ENCODE data around the gene NMRK1. TPM values are rescaled to one million over a fixed set of nuclear protein-coding genes. Genes with fewer than 3 reads are reported as not detected.

Gene NMRK1
- total RNA-seq, 1 experiment from 2014 or later: 1.1 TPM

GRCh38 chr9:75132244-75132643 lies 44.3 kb upstream of the NMRK1 start:
- CTCF ChIA-PET: no interaction called here
- POLR2A ChIA-PET: no interaction called here
- H3K27ac Mint-ChIP-seq (ENCODE audit: unreplicated experiment): no peak overlapping the region
- DNase-seq: no peak
- Histone ChIP-seq H3K4me3 (ENCODE audit: low read depth, low read length) (no peak overlapping the region), H3K4me1 (no peaks in the 10 kb centered on the region), H3K27me3 (replicated peaks; ENCODE audit: control insufficient read depth, insufficient read depth, low read length) (no peaks in the 10 kb centered on the region), H3K36me3 (ENCODE audit: control insufficient read depth, insufficient read depth, low read length) (no peaks in the 10 kb centered on the region), H3K9me3 (no peaks in the 10 kb centered on the region)
- intact Hi-C loops (cut with micrococcal nuclease; ENCODE audit: unreplicated experiment): no loop called here
- H3K27me3 Mint-ChIP-seq (ENCODE audit: insufficient read depth, unreplicated experiment): no peaks in the 10 kb centered on the region
- no peaks in the 10 kb centered on the region for H3K9me3 Mint-ChIP-seq (ENCODE audit: unreplicated experiment)
- no peaks in the 10 kb centered on the region for H3K4me1 Mint-ChIP-seq (ENCODE audit: low read depth, unreplicated experiment)
- no peaks in the 10 kb centered on the region for H3K36me3 Mint-ChIP-seq (ENCODE audit: insufficient read depth, unreplicated experiment)
- no TSS peak for BruUV-seq (replicated peaks)
- H3K4me3 Mint-ChIP-seq (ENCODE audit: unreplicated experiment): no peak overlapping the region
- TF ChIP-seq, protein P1, sequence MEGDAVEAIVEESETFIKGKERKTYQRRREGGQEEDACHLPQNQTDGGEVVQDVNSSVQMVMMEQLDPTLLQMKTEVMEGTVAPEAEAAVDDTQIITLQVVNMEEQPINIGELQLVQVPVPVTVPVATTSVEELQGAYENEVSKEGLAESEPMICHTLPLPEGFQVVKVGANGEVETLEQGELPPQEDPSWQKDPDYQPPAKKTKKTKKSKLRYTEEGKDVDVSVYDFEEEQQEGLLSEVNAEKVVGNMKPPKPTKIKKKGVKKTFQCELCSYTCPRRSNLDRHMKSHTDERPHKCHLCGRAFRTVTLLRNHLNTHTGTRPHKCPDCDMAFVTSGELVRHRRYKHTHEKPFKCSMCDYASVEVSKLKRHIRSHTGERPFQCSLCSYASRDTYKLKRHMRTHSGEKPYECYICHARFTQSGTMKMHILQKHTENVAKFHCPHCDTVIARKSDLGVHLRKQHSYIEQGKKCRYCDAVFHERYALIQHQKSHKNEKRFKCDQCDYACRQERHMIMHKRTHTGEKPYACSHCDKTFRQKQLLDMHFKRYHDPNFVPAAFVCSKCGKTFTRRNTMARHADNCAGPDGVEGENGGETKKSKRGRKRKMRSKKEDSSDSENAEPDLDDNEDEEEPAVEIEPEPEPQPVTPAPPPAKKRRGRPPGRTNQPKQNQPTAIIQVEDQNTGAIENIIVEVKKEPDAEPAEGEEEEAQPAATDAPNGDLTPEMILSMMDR (IDR thresholded peaks at IDR 0.05; ENCODE audit: insufficient read depth in 1 of 2, low read depth in 1 of 2, low read length in 1 of 2, severe bottlenecking in 1 of 2, unreplicated experiment in 1 of 2): no peak

GRCh38 chr9:75131700-75132099 lies 43.7 kb upstream of the NMRK1 start:
- Mint-ChIP-seq H3K9me3 (ENCODE audit: unreplicated experiment) (no peaks in the 10 kb centered on the region), H3K27me3 (ENCODE audit: insufficient read depth, unreplicated experiment) (no peaks in the 10 kb centered on the region), H3K4me1 (ENCODE audit: low read depth, unreplicated experiment) (no peaks in the 10 kb centered on the region), H3K27ac (ENCODE audit: unreplicated experiment) (no peak overlapping the region), H3K36me3 (ENCODE audit: insufficient read depth, unreplicated experiment) (no peaks in the 10 kb centered on the region), H3K4me3 (ENCODE audit: unreplicated experiment) (no peak overlapping the region)
- Histone ChIP-seq H3K27me3 (replicated peaks; ENCODE audit: control insufficient read depth, insufficient read depth, low read length) (no peaks in the 10 kb centered on the region), H3K9me3 (no peaks in the 10 kb centered on the region), H3K36me3 (ENCODE audit: control insufficient read depth, insufficient read depth, low read length) (no peaks in the 10 kb centered on the region), H3K4me1 (no peaks in the 10 kb centered on the region), H3K4me3 (ENCODE audit: low read depth, low read length) (no peak overlapping the region)
- POLR2A ChIA-PET: no interaction called here
- DNase-seq: no peak
- TF ChIP-seq, protein P1 (IDR thresholded peaks at IDR 0.05; ENCODE audit: insufficient read depth in 1 of 2, low read depth in 1 of 2, low read length in 1 of 2, severe bottlenecking in 1 of 2, unreplicated experiment in 1 of 2): no peak
- CTCF ChIA-PET: no interaction called here
- intact Hi-C loops (cut with micrococcal nuclease; ENCODE audit: unreplicated experiment): no loop called here
- BruUV-seq (replicated peaks): no TSS peak

DNA sequence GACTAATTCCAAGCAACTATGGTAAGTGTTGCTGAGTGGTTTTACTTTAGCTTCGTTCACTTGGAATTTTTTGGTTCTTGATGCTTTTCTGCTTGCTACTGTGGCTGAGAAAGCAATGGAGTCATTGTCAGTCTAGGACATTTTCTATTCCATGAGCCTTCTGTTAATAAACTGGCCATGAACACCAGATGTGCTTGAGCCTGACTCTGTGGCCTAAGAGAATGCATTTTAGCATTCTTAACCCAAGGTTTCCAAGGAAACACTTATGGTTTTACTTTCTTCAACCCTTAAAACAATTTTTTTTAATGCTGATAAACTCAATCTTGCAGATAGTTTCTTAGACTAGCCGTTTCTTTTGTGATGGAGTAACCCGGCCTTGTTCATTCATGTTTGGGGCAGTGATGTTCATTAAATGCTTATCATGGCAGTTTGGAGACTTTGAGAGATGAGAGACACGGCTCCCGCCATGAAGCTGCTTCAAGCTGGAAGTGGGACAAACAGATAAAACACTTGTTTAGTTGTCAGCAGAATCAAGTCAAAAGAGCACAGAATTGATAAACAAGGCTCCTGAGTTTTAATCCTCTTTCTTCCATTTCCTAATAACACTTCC lies 42.8 kb upstream of the NMRK1 start:
- no peak overlapping the region for H3K4me3 ChIP-seq (ENCODE audit: low read depth, low read length)
- Mint-ChIP-seq H3K4me3 (ENCODE audit: unreplicated experiment) (no peak overlapping the region), H3K27me3 (ENCODE audit: insufficient read depth, unreplicated experiment) (no peaks in the 10 kb centered on the region), H3K36me3 (ENCODE audit: insufficient read depth, unreplicated experiment) (no peaks in the 10 kb centered on the region), H3K27ac (ENCODE audit: unreplicated experiment) (no peak overlapping the region), H3K4me1 (ENCODE audit: low read depth, unreplicated experiment) (no peaks in the 10 kb centered on the region), H3K9me3 (ENCODE audit: unreplicated experiment) (no peaks in the 10 kb centered on the region)
- no peak for DNase-seq
- intact Hi-C loops (cut with micrococcal nuclease; ENCODE audit: unreplicated experiment): no loop called here
- no TSS peak for BruUV-seq (replicated peaks)
- H3K4me1 ChIP-seq: no peaks in the 10 kb centered on the region
- POLR2A ChIA-PET: no interaction called here
- no peaks in the 10 kb centered on the region for H3K36me3 ChIP-seq (ENCODE audit: control insufficient read depth, insufficient read depth, low read length)
- TF ChIP-seq, protein P1 (IDR thresholded peaks at IDR 0.05; ENCODE audit: insufficient read depth in 1 of 2, low read depth in 1 of 2, low read length in 1 of 2, severe bottlenecking in 1 of 2, unreplicated experiment in 1 of 2): no peak
- H3K9me3 ChIP-seq: no peaks in the 10 kb centered on the region
- no peaks in the 10 kb centered on the region for H3K27me3 ChIP-seq (replicated peaks; ENCODE audit: control insufficient read depth, insufficient read depth, low read length)
- CTCF ChIA-PET: no interaction called here
